K562 (cell line): ENCODE results near the gene HIVEP3. TPM values are rescaled to one million over a fixed set of nuclear protein-coding genes. Genes with fewer than 3 reads are reported as not detected.
A peak's percentile ranks its signal among the peaks of the same experiment; 100 is the strongest.

ENCODE experiments used
- BCL6 ChIP-seq: fragments of 250-450 bp; sonication (Bioruptor Pico); IDR thresholded peaks from 2 replicates; pipeline ENCODE4 v1.4.0; 2020
- CTCFL ChIP-seq: IDR thresholded peaks from 2 replicates; pipeline ENCODE4 v1.6.1; 2011; ENCODE audit warnings: borderline replicate concordance, low read depth, mild to moderate bottlenecking, moderate library complexity, low read length; ENCODE audit not compliant: insufficient read depth, poor library complexity, severe bottlenecking
- FIP1L1 ChIP-seq: fragments of 200-400 bp; formaldehyde crosslinking; IDR thresholded peaks from 2 replicates; pipeline ENCODE4 v1.6.1; 2018; ENCODE audit warnings: mild to moderate bottlenecking, low read depth, low read length; ENCODE audit not compliant: poor library complexity, severe bottlenecking
- FOXA3 ChIP-seq, 2 experiments: fragments of 450-650 bp in 1 of 2; sonication (generic) in 1 of 2; formaldehyde crosslinking; IDR thresholded peaks in 1 of 2; conservative IDR thresholded peaks in 1 of 2; 2 replicates each; pipeline versions ENCODE4 v1.4.0 to v1.8.0; 2020 to 2022; ENCODE audit warnings: mild to moderate bottlenecking in 2 of 2, missing genetic modification reagents in 1 of 2
- HDAC2 ChIP-seq: fragments of 450-650 bp; IDR thresholded peaks from 2 replicates; pipeline ENCODE4 v1.6.1; 2016; ENCODE audit warnings: mild to moderate bottlenecking
- LEF1 ChIP-seq: fragments of 450-650 bp; IDR thresholded peaks from 2 replicates; pipeline ENCODE4 v1.6.1; 2016; ENCODE audit warnings: mild to moderate bottlenecking
- MAZ ChIP-seq, 2 experiments: fragments of 450-650 bp in 1 of 2; sonication (generic) in 1 of 2; formaldehyde crosslinking; IDR thresholded peaks in 1 of 2; conservative IDR thresholded peaks in 1 of 2; 2 replicates each; pipeline versions ENCODE4 v1.4.0 to v1.5.0; 2020; ENCODE audit warnings: mild to moderate bottlenecking in 1 of 2, missing genetic modification reagents in 1 of 2
- MTA1 ChIP-seq: fragments of 450-650 bp; IDR thresholded peaks from 2 replicates; pipeline ENCODE4 v1.6.1; 2017; ENCODE audit warnings: borderline replicate concordance
- MTA2 ChIP-seq: fragments of 450-650 bp; IDR thresholded peaks from 2 replicates; pipeline ENCODE4 v1.6.1; 2016; ENCODE audit warnings: low read depth
- MXI1 ChIP-seq: IDR thresholded peaks from 2 replicates; pipeline ENCODE4 v1.6.1; 2011; ENCODE audit warnings: low read depth, mild to moderate bottlenecking, improper control_type of control experiment, low read length
- NFIC ChIP-seq: fragments of 450-650 bp; IDR thresholded peaks from 2 replicates; pipeline ENCODE4 v1.6.1; 2017; ENCODE audit warnings: mild to moderate bottlenecking, inconsistent platforms
- POLR2G ChIP-seq: fragments of 200-400 bp; formaldehyde crosslinking; IDR thresholded peaks from 2 replicates; pipeline ENCODE4 v1.6.1; 2017; ENCODE audit warnings: low read depth, mild to moderate bottlenecking, antibody characterized with exemption, low read length, moderate library complexity
- POLR3A ChIP-seq: IDR thresholded peaks from 2 replicates; pipeline ENCODE4 v1.6.1; 2011; ENCODE audit warnings: borderline replicate concordance, mild to moderate bottlenecking, moderate library complexity; ENCODE audit not compliant: insufficient read length, insufficient read depth; ENCODE audit errors: extremely low read depth
- RCOR1 ChIP-seq, 2 experiments: IDR thresholded peaks; 2 replicates each; pipeline ENCODE4 v1.6.1; 2012; ENCODE audit warnings: low read depth in 2 of 2, low read length in 2 of 2, borderline replicate concordance in 1 of 2, improper control_type of control experiment in 1 of 2
- SMAD4 ChIP-seq: fragments of 250-450 bp; sonication (Bioruptor Pico); conservative IDR thresholded peaks from 2 replicates; pipeline ENCODE4 v1.8.0; 2021; ENCODE audit warnings: inconsistent platforms, mild to moderate bottlenecking, moderate library complexity
- SMARCE1 ChIP-seq: fragments of 450-650 bp; IDR thresholded peaks from 2 replicates; pipeline ENCODE4 v1.7.1; 2016; ENCODE audit warnings: mild to moderate bottlenecking
- TAL1 ChIP-seq: fragments of 450-650 bp; IDR thresholded peaks from 2 replicates; pipeline ENCODE4 v1.6.1; 2016; ENCODE audit warnings: mild to moderate bottlenecking
- ZNF347 ChIP-seq: fragments of 450-650 bp; formaldehyde crosslinking; IDR thresholded peaks from 2 replicates; pipeline ENCODE4 v1.4.0; 2020; ENCODE audit warnings: low read depth, mild to moderate bottlenecking, moderate library complexity
- ZNF551 ChIP-seq: fragments of 250-450 bp; sonication (Bioruptor Pico); IDR thresholded peaks from 2 replicates; pipeline ENCODE4 v1.5.0; 2021; ENCODE audit warnings: mild to moderate bottlenecking, moderate library complexity
- ZNF699 ChIP-seq: fragments of 250-450 bp; sonication (Bioruptor Pico); IDR thresholded peaks from 2 replicates; pipeline ENCODE4 v1.8.0; 2021; ENCODE audit warnings: mild to moderate bottlenecking, moderate library complexity; ENCODE audit not compliant: insufficient replicate concordance
- polyA plus RNA-seq, 8 experiments: library from polyadenylated mRNA; depleted of rRNA in 4 of 8; stranded (reverse) in 5 of 8; unstranded in 3 of 8; fragments of >200 nt; fragmentation: Nextera tagmentation in 2 of 8; fragmentation: Illumina TruSeq in 1 of 8; extraction: Ambion mirVana in 2 of 8; extraction: Trizol in 1 of 8; gene quantifications; 2 replicates each; pipeline versions ENCODE4 v1.2.1 to v1.2.3, GENCODE V29; 2011 to 2014; ENCODE audit warnings: inconsistent platforms in 1 of 8, missing spikeins in 1 of 8
- total RNA-seq, 7 experiments: library from RNA; depleted of rRNA in 6 of 7; stranded (reverse); fragments of >200 nt in 6 of 7; fragmentation: Illumina TruSeq in 2 of 7; extraction: Trizol in 2 of 7; gene quantifications; 2 replicates each; pipeline versions ENCODE4 v1.2.1 to v1.2.3, GENCODE V29; 2011 to 2021; ENCODE audit warnings: low replicate concordance in 1 of 7
- TF ChIP-seq, protein P1 (sequence below): IDR thresholded peaks from 2 replicates; pipeline ENCODE4 v1.6.1; 2014; ENCODE audit warnings: antibody characterized with exemption
- TF ChIP-seq, protein P2 (sequence below): fragments of 450-650 bp; formaldehyde crosslinking; IDR thresholded peaks from 2 replicates; pipeline ENCODE4 v1.4.0; 2022; ENCODE audit warnings: missing genetic modification characterization
- TF ChIP-seq, protein P3 (sequence below): fragments of 250-450 bp; sonication (Bioruptor Pico); IDR thresholded peaks from 2 replicates; pipeline ENCODE4 v1.8.0; 2022; ENCODE audit warnings: inconsistent platforms

HIVEP3 gene
- total and polyA plus RNA-seq, 9 of the 15 experiments (the other 6 are each of a cell fraction or from before 2014, with no cell fraction given): 0.09 to 0.58 (median 0.34) TPM; not detected in 1

- TF ChIP-seq SMARCE1 (peak; percentile 91), POLR2G (no peak), ZNF699 (CRISPR knock-in tag) (no peak), MTA1 (0 out of 2 replicates have a peak, but pooled peaks have one; percentile 40), TAL1 (peak; percentile 97), CTCFL (no peak), POLR3A (no peak), BCL6 (CRISPR knock-in tag) (no peak; the same call in 1 of the 2 replicates), MTA2 (peak; percentile 95), MAZ (CRISPR knock-in tag; conservative IDR thresholded peaks at IDR 0.05 in 1 of 2, IDR thresholded peaks at IDR 0.05 in 1 of 2) (peak in 1 of 2 experiments; percentile 67; a peak in 1 of 4 replicates), RCOR1 (IDR thresholded peaks at IDR 0.05; ENCODE audit: borderline replicate concordance in 1 of 2, low read depth in 2 of 2, low read length in 2 of 2) (peak; percentile 88 to 96), NFIC (peak; percentile 85), LEF1 (peak; percentile 83), FIP1L1 (no peak), HDAC2 (peak; percentile 94), ZNF551 (CRISPR knock-in tag) (no peak), FOXA3 (CRISPR knock-in tag; conservative IDR thresholded peaks at IDR 0.05 in 1 of 2, IDR thresholded peaks at IDR 0.05 in 1 of 2) (peak in 1 of 2 experiments; percentile 57; a peak in 1 of 4 replicates), MXI1 (peak; percentile 27; the same call in 1 of the 2 replicates), ZNF347 (CRISPR knock-in tag) (no peak), SMAD4 (peak; percentile 97)
- TF ChIP-seq, protein P1, sequence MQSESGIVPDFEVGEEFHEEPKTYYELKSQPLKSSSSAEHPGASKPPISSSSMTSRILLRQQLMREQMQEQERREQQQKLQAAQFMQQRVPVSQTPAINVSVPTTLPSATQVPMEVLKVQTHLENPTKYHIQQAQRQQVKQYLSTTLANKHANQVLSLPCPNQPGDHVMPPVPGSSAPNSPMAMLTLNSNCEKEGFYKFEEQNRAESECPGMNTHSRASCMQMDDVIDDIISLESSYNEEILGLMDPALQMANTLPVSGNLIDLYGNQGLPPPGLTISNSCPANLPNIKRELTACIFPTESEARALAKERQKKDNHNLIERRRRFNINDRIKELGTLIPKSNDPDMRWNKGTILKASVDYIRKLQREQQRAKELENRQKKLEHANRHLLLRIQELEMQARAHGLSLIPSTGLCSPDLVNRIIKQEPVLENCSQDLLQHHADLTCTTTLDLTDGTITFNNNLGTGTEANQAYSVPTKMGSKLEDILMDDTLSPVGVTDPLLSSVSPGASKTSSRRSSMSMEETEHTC: 0 out of 2 replicates have a peak, but pooled peaks have one; percentile 41
- TF ChIP-seq, protein P2, sequence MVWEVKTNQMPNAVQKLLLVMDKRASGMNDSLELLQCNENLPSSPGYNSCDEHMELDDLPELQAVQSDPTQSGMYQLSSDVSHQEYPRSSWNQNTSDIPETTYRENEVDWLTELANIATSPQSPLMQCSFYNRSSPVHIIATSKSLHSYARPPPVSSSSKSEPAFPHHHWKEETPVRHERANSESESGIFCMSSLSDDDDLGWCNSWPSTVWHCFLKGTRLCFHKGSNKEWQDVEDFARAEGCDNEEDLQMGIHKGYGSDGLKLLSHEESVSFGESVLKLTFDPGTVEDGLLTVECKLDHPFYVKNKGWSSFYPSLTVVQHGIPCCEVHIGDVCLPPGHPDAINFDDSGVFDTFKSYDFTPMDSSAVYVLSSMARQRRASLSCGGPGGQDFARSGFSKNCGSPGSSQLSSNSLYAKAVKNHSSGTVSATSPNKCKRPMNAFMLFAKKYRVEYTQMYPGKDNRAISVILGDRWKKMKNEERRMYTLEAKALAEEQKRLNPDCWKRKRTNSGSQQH (CRISPR knock-in tag): no peak
- TF ChIP-seq, protein P3, sequence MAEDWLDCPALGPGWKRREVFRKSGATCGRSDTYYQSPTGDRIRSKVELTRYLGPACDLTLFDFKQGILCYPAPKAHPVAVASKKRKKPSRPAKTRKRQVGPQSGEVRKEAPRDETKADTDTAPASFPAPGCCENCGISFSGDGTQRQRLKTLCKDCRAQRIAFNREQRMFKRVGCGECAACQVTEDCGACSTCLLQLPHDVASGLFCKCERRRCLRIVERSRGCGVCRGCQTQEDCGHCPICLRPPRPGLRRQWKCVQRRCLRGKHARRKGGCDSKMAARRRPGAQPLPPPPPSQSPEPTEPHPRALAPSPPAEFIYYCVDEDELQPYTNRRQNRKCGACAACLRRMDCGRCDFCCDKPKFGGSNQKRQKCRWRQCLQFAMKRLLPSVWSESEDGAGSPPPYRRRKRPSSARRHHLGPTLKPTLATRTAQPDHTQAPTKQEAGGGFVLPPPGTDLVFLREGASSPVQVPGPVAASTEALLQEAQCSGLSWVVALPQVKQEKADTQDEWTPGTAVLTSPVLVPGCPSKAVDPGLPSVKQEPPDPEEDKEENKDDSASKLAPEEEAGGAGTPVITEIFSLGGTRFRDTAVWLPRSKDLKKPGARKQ: no peak
Measured at GRCh38 chr1:41882068-41882477, 36.6 kb downstream of the HIVEP3 start (continued).
